Heart right ventricle (tissue), 16 donors: ENCODE measurements around the gene GPR61. TPM values are rescaled to one million over a fixed set of nuclear protein-coding genes. Genes with fewer than 3 reads are reported as not detected.

Experiments
- ATAC-seq, 8 donors: fragments of 200-7000 bp; cut with Tn5 transposase; one replicate each; pipeline ENCODE4 v1.9.1; 2020; ENCODE audit warnings: mild to moderate bottlenecking in 8 of 8, moderate library complexity in 8 of 8, moderate number of reproducible peaks in 1 of 8
- DNase-seq, 2 donors: peaks; one replicate each; pipeline ENCODE4 v3.0.0-alpha.2; 2020
- H3K27ac ChIP-seq, 10 donors: fragments of 200-600 bp; sonication (generic) in 2 of 10; one replicate each; pipeline versions ENCODE4 v1.5.0 to v1.8.0; 2020 to 2022; ENCODE audit warnings: mild to moderate bottlenecking in 3 of 10
- H3K27me3 ChIP-seq, 7 donors: fragments of 200-600 bp; one replicate each; pipeline ENCODE4 v1.8.0; 2021 to 2022; ENCODE audit warnings: mild to moderate bottlenecking in 2 of 7
- H3K36me3 ChIP-seq, 9 donors: fragments of 200-600 bp; sonication (generic) in 1 of 9; one replicate each; pipeline versions ENCODE4 v1.5.0 to v1.8.0; 2020 to 2022; ENCODE audit warnings: mild to moderate bottlenecking in 2 of 9
- H3K4me1 ChIP-seq, 9 donors: fragments of 200-600 bp; sonication (generic) in 1 of 9; one replicate each; pipeline versions ENCODE4 v1.5.0 to v1.8.0; 2020 to 2022; ENCODE audit warnings: mild to moderate bottlenecking in 4 of 9
- H3K4me3 ChIP-seq, 10 donors: fragments of 200-600 bp; sonication (generic) in 2 of 10; one replicate each; pipeline versions ENCODE4 v1.5.0 to v1.8.0; 2020 to 2022; ENCODE audit warnings: mild to moderate bottlenecking in 7 of 10, moderate library complexity in 2 of 10
- H3K9me3 ChIP-seq, 11 donors: fragments of 200-600 bp in 10 of 11; sonication (generic) in 2 of 11; one replicate each; pipeline versions ENCODE4 v1.5.0 to v1.8.0; 2013 to 2022; ENCODE audit warnings: mild to moderate bottlenecking in 2 of 11, control low read depth in 1 of 11, moderate library complexity in 1 of 11
- CTCF ChIP-seq, 9 donors: fragments of 200-600 bp; sonication (generic) in 2 of 9; IDR thresholded peaks; one replicate each; pipeline versions ENCODE4 v1.5.0 to v1.8.0; 2021 to 2022; ENCODE audit warnings: antibody characterized with exemption in 9 of 9, mild to moderate bottlenecking in 5 of 9, moderate library complexity in 1 of 9
- WGBS, 2 donors: extraction: QIAGEN DNeasy Blood & Tissue Kit; methylation state at CpG; one replicate each; pipeline ENCODE4 v1.1.7; 2013; ENCODE audit warnings: inconsistent platforms in 1 of 2; 5-methylcytosine and 5-hydroxymethylcytosine counted together
- intact Hi-C, 10 donors: fragments of 100-400 bp; cut with DNase I; formaldehyde crosslinking; loops; one replicate each; pipeline versions ENCODE4 v1.11.1 to v1.14.2; 2022
- polyA plus RNA-seq, 2 donors: library from polyadenylated mRNA; stranded (reverse); fragments of 200-250 nt; gene quantifications; one replicate each; pipeline ENCODE4 v1.2.3, GENCODE V29; 2013
- total RNA-seq, 10 donors: library from RNA; stranded (reverse); fragmentation: NEBNext Ultra II Directional in 3 of 10; extraction: Animal tissue kit (Norgen Biotek cat#: 25700) in 3 of 10; gene quantifications; one replicate each; pipeline versions ENCODE4 v1.2.1 to v1.2.4, GENCODE V29; 2021 to 2023
- donor health status: Arrhythmogenic right ventricular cardiomyopathy.
- donor health status: ischemic (EF 13 %, LVEDD 7.1; RV severe dilation, severe dysfunction).
- donor health status: healthy with polysubstance abuse.
- donor health status: DM: no; HTN: yes; CAD: no.
- donor health status: DM: no; HTN: no; CAD: no.
- donor health status: ischemic (EF 25% LVEDD 6.9; RV normal size, moderate dysfunction).
- donor health status: ischemic (EF 25% LVEDD 5.7; RV mildly dilated, moderate dysfunction).
- donor health status: healthy.
- donor health status: DM: yes; HTN: yes; CAD: no.
- donor health status: Ischemic cardiomyopathy.
- donor health status: ischemic (EF 35%, LVEDD 5.7; RV mildly dilated, moderate dysfunction).
- donor health status: nonischemic (EF 11% LVEDD 7.7; RV severe dilation, severe dysfunction).
- donor health status: DM: yes; HTN: yes; CAD: no.
- donor health status: PGD.
- donor health status: ischemic (EF 29% LVEDD 5.4; RV normal size, mild dysfunction).
- donor health status: nonischemic (EF 23%, LVEDD 6.1; RV moderate dilation, normal function).

Gene GPR61
- total and polyA plus RNA-seq, 12 donors, result 0.11 to 1.0 (median 0.31) TPM; not detected in 4

GRCh38 chr1:109570414-109570813 lies 30.7 kb downstream of the GPR61 start:
- TF ChIP-seq CTCF (IDR thresholded peaks at IDR 0.05), result no peak
- Histone ChIP-seq H3K27ac (peak overlapping the region in 6 of 10 donors; percentile 3 to 57 (median 46)), H3K4me3 (no peak overlapping the region), H3K4me1 (peaks cover 2 to 98% (median 78%) of the 10 kb centered on the region in 9 donors), H3K27me3 (no peaks in the 10 kb centered on the region), H3K36me3 (peaks cover 0 to 18% (median 0%) of the 10 kb centered on the region in 9 donors), H3K9me3 (no peaks in the 10 kb centered on the region)
- intact Hi-C loops, result no loop called here
- ATAC-seq, result peak in 6 of 8 donors; percentile 59 to 72 (median 66)
- DNase-seq, result no peak
- 33 to 42% methylated on average over 3 of the region's 3 CpGs for WGBS, 2 donors

DNA sequence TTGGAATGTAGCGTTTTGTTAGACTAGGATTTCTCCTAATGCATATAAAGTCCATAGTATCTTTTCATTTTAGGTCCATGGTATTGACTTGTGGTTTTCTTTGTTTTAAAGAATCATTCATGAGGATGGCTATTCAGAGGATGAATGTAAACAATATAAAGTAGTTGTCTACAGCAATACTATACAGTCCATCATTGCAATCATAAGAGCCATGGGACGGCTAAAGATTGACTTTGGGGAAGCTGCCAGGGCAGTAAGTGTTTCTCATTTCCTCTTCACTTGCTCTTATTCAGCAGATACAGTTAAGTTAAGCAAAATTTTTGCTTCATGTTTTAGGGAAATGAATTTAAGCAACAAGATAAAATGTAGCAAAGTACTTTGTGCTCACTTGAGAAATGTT lies 34.1 kb downstream of the GPR61 start:
- DNase-seq (no peak), ATAC-seq (peak in 2 of 8 donors; percentile 29 to 47)
- WGBS, 2 donors, result 56 to 58% methylated on average over 2 of the region's 2 CpGs
- intact Hi-C loops, result no loop called here
- no peak overlapping the region for H3K4me3 ChIP-seq
- peaks cover 0 to 50% (median 0%) of the 10 kb centered on the region in 9 donors for H3K36me3 ChIP-seq
- H3K9me3 ChIP-seq, result no peaks in the 10 kb centered on the region
- peaks cover 2 to 68% (median 48%) of the 10 kb centered on the region in 9 donors for H3K4me1 ChIP-seq
- TF ChIP-seq CTCF (IDR thresholded peaks at IDR 0.05), result no peak
- H3K27me3 ChIP-seq, result no peaks in the 10 kb centered on the region
- H3K27ac ChIP-seq, result peak overlapping the region in 2 of 10 donors; percentile 37 to 61

DNA sequence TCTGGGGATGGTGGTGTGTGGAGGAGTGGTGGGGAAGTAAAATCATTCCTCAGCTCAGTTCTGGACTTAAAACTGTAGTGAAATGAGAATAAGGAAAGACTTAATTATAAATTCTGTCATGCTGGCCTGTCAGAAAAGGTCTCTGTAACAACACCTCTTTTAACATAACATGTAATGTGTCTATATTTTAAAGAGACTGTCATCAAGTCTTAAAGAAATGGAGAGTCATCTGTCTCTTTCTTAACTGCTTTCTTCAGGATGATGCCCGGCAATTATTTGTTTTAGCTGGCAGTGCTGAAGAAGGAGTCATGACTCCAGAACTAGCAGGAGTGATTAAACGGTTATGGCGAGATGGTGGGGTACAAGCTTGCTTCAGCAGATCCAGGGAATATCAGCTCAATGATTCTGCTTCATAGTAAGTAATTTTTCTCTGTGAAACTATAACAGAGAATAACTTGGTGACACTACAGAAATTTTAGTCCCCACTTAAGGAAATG lies 39.3 kb downstream of the GPR61 start:
- intact Hi-C loops, result loop anchor here in 1 of 10 donors (2.0 kb wide), 1 partner anchor 18 kb away; no protein-coding TSS in a partner anchor
- TF ChIP-seq CTCF (IDR thresholded peaks at IDR 0.05), result no peak
- Histone ChIP-seq H3K27ac (peak overlapping the region in 2 of 10 donors; percentile 10 to 32), H3K36me3 (peaks cover 0 to 99% (median 8%) of the 10 kb centered on the region in 9 donors), H3K4me3 (no peak overlapping the region), H3K27me3 (no peaks in the 10 kb centered on the region), H3K9me3 (no peaks in the 10 kb centered on the region), H3K4me1 (peaks cover 0 to 28% (median 16%) of the 10 kb centered on the region in 9 donors)
- WGBS, 2 donors, result 72 to 73% methylated on average over 3 of the region's 3 CpGs
- no peak for ATAC-seq
- no peak for DNase-seq

- Histone ChIP-seq H3K4me1 (peaks cover 0 to 23% (median 11%) of the 10 kb centered on the region in 9 donors), H3K9me3 (no peaks in the 10 kb centered on the region), H3K36me3 (peaks cover 0 to 99% (median 8%) of the 10 kb centered on the region in 9 donors), H3K27me3 (no peaks in the 10 kb centered on the region), H3K27ac (no peak overlapping the region), H3K4me3 (no peak overlapping the region)
- intact Hi-C loops, result loop anchor here in 1 of 10 donors (2.0 kb wide), 1 partner anchor 19 kb away; no protein-coding TSS in a partner anchor
- WGBS, 2 donors, result 56 to 73% methylated on average over 1 of the region's 1 CpG
- peak in 6 of 8 donors; percentile 48 to 86 (median 74) for ATAC-seq
- no peak for TF ChIP-seq CTCF (IDR thresholded peaks at IDR 0.05)
- DNase-seq, result peak in 1 of 2 donors; percentile 19
Observed at GRCh38 chr1:109579491-109579890, 39.8 kb downstream of the GPR61 start.
